Glutamatergic neuron (in vitro differentiated cells): ENCODE measurements around the gene NCK2. TPM values are rescaled to one million over a fixed set of nuclear protein-coding genes. Genes with fewer than 3 reads are reported as not detected.

Experiments used
- DNase-seq: peaks from one replicate; pipeline ENCODE4 v3.0.0; 2022
- H3K27ac Mint-ChIP-seq: one replicate; pipeline ENCODE4 v1.8.0; 2020; ENCODE audit warnings: mild to moderate bottlenecking, mixed read lengths, inconsistent platforms; ENCODE audit not compliant: unreplicated experiment
- H3K27me3 Mint-ChIP-seq: one replicate; pipeline ENCODE4 v1.8.0; 2020; ENCODE audit warnings: mild to moderate bottlenecking, moderate library complexity, mixed read lengths, inconsistent platforms; ENCODE audit not compliant: unreplicated experiment
- H3K36me3 Mint-ChIP-seq: one replicate; pipeline ENCODE4 v1.8.0; 2020; ENCODE audit warnings: mild to moderate bottlenecking, mixed read lengths, inconsistent platforms; ENCODE audit not compliant: unreplicated experiment
- H3K4me1 Mint-ChIP-seq: one replicate; pipeline ENCODE4 v1.8.0; 2020; ENCODE audit warnings: mild to moderate bottlenecking, low read depth, mixed read lengths, inconsistent platforms; ENCODE audit not compliant: unreplicated experiment
- H3K4me3 Mint-ChIP-seq: one replicate; pipeline ENCODE4 v1.8.0; 2020; ENCODE audit warnings: mild to moderate bottlenecking, mixed read lengths, inconsistent platforms; ENCODE audit not compliant: unreplicated experiment
- H3K9me3 Mint-ChIP-seq: one replicate; pipeline ENCODE4 v1.8.0; 2020; ENCODE audit warnings: mild to moderate bottlenecking, moderate library complexity, mixed read lengths, inconsistent platforms; ENCODE audit not compliant: unreplicated experiment
- CTCF ChIP-seq: fragments of 200-600 bp; sonication (generic); IDR thresholded peaks from one replicate; pipeline ENCODE4 v1.5.0; 2021; ENCODE audit not compliant: partially characterized antibody, unreplicated experiment
- total RNA-seq: library from RNA; stranded (reverse); fragmentation: NEBNext Ultra II Directional; extraction: Animal tissue kit (Norgen Biotek cat#: 25700); gene quantifications from one replicate; pipeline ENCODE4 v1.2.1, GENCODE V29; 2021; ENCODE audit not compliant: unreplicated experiment

Gene NCK2
- total RNA-seq, 1 donor from 2014 or later: 82.4 TPM

GRCh38 chr2:105872142-105872728, 127.5 kb downstream of the NCK2 start:
- peaks cover 10% of the 10 kb centered on the region for H3K9me3 Mint-ChIP-seq
- H3K27ac Mint-ChIP-seq: peak overlapping the region; percentile 53
- no peaks in the 10 kb centered on the region for H3K27me3 Mint-ChIP-seq
- no peaks in the 10 kb centered on the region for H3K36me3 Mint-ChIP-seq
- H3K4me3 Mint-ChIP-seq: no peak overlapping the region
- no peak for DNase-seq
- TF ChIP-seq CTCF: no peak
- peaks cover 57% of the 10 kb centered on the region for H3K4me1 Mint-ChIP-seq

- Mint-ChIP-seq H3K27ac (no peak overlapping the region), H3K36me3 (no peaks in the 10 kb centered on the region), H3K4me1 (peaks cover 59% of the 10 kb centered on the region), H3K4me3 (no peak overlapping the region), H3K9me3 (peaks cover 10% of the 10 kb centered on the region), H3K27me3 (no peaks in the 10 kb centered on the region)
- TF ChIP-seq CTCF: no peak
- no peak for DNase-seq
Observed at GRCh38 chr2:105872830-105873229, 128.1 kb downstream of the NCK2 start.

GRCh38 chr2:105873281-105873680, 128.6 kb downstream of the NCK2 start:
- H3K27ac Mint-ChIP-seq: peak overlapping the region; percentile 28
- no peak for DNase-seq
- no peaks in the 10 kb centered on the region for H3K36me3 Mint-ChIP-seq
- H3K4me1 Mint-ChIP-seq: peaks cover 55% of the 10 kb centered on the region
- H3K27me3 Mint-ChIP-seq: no peaks in the 10 kb centered on the region
- no peak for TF ChIP-seq CTCF
- peaks cover 10% of the 10 kb centered on the region for H3K9me3 Mint-ChIP-seq
- H3K4me3 Mint-ChIP-seq: no peak overlapping the region

GRCh38 chr2:105873721-105874120, 129.0 kb downstream of the NCK2 start:
- Mint-ChIP-seq H3K36me3 (no peaks in the 10 kb centered on the region), H3K27ac (peak overlapping the region; percentile 28)

More at GRCh38 chr2:105873721-105874120, 129.0 kb downstream of the NCK2 start:
- no peak overlapping the region for H3K4me3 Mint-ChIP-seq
- peaks cover 54% of the 10 kb centered on the region for H3K4me1 Mint-ChIP-seq
- DNase-seq: no peak
- H3K27me3 Mint-ChIP-seq: no peaks in the 10 kb centered on the region
- TF ChIP-seq CTCF: no peak
- H3K9me3 Mint-ChIP-seq: peaks cover 10% of the 10 kb centered on the region
